Hepatocyte (in vitro differentiated cells): ENCODE measurements around the gene VPS13D.

Experiments
- EZH2 ChIP-seq: fragments of 200-600 bp; sonication (generic); IDR thresholded peaks from 2 replicates; pipeline ENCODE4 v1.6.1; 2016; ENCODE audit warnings: antibody characterized with exemption, mild to moderate bottlenecking, borderline replicate concordance
- EZH2phosphoT487 ChIP-seq: fragments of 200-600 bp; sonication (generic); IDR thresholded peaks from one replicate; pipeline ENCODE4 v1.6.1; 2018; ENCODE audit warnings: antibody characterized with exemption, mild to moderate bottlenecking, low read depth, moderate library complexity; ENCODE audit not compliant: unreplicated experiment, severe bottlenecking
- TF ChIP-seq, protein P1 (sequence below): fragments of 200-600 bp; sonication (generic); IDR thresholded peaks from 2 replicates; pipeline ENCODE4 v1.5.1; 2016; ENCODE audit warnings: antibody characterized with exemption, mild to moderate bottlenecking; ENCODE audit not compliant: poor library complexity

DNA sequence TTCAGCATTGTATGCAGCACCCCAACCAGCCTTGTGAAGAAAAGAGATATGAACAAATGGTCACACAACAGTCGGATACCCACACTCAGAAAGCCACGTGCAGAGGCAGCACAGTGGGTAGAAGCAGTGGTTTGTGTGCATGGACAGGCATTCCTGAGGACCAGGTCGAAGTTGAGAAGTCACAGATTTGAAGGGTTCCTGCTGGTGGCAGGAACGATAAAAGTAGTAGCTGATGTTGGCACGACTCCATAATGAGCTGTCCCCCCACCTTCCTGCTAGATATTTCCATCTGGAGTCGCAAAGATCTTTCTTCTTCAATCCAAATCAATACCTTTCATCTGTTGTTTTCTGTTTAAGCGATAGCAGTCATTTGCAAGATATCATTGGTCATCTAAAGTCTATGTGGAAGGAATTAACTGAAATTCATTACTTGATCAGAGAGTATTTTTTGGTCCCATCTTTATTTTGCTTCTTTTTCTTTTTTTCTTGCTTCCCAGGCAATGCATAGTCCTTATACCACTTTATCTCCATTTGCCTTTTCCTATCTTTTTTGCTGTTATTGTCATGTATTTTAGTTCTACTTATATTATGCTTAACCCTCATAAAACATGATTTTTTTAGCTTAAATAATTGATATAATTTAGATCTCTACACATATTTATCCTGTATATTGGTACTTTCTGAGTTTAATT, 211.7 kb downstream of the VPS13D start:
- TF ChIP-seq, protein P1, sequence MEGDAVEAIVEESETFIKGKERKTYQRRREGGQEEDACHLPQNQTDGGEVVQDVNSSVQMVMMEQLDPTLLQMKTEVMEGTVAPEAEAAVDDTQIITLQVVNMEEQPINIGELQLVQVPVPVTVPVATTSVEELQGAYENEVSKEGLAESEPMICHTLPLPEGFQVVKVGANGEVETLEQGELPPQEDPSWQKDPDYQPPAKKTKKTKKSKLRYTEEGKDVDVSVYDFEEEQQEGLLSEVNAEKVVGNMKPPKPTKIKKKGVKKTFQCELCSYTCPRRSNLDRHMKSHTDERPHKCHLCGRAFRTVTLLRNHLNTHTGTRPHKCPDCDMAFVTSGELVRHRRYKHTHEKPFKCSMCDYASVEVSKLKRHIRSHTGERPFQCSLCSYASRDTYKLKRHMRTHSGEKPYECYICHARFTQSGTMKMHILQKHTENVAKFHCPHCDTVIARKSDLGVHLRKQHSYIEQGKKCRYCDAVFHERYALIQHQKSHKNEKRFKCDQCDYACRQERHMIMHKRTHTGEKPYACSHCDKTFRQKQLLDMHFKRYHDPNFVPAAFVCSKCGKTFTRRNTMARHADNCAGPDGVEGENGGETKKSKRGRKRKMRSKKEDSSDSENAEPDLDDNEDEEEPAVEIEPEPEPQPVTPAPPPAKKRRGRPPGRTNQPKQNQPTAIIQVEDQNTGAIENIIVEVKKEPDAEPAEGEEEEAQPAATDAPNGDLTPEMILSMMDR = no peak
- TF ChIP-seq EZH2phosphoT487 (no peak), EZH2 (no peak)
